ENCODE measurements around the gene MPPED2.

Gene MPPED2

GRCh38 chr11:30508594-30508993 is 77.6 kb downstream of the MPPED2 start:
- TF ChIP-seq, protein P1, sequence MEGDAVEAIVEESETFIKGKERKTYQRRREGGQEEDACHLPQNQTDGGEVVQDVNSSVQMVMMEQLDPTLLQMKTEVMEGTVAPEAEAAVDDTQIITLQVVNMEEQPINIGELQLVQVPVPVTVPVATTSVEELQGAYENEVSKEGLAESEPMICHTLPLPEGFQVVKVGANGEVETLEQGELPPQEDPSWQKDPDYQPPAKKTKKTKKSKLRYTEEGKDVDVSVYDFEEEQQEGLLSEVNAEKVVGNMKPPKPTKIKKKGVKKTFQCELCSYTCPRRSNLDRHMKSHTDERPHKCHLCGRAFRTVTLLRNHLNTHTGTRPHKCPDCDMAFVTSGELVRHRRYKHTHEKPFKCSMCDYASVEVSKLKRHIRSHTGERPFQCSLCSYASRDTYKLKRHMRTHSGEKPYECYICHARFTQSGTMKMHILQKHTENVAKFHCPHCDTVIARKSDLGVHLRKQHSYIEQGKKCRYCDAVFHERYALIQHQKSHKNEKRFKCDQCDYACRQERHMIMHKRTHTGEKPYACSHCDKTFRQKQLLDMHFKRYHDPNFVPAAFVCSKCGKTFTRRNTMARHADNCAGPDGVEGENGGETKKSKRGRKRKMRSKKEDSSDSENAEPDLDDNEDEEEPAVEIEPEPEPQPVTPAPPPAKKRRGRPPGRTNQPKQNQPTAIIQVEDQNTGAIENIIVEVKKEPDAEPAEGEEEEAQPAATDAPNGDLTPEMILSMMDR (IDR thresholded peaks at IDR 0.05; ENCODE audit: low read depth, low read length, missing control alignments) = no peak
- in situ Hi-C loops (cut with HindIII; ENCODE audit: low sequenced_read_pairs) = no loop called here
- H3K4me3 ChIP-seq (ENCODE audit: low read depth, low read length) = no peak overlapping the region
- DNase-seq (ENCODE audit: low read depth) = no peak

- DNase-seq (ENCODE audit: low read depth) = no peak
- in situ Hi-C loops (cut with HindIII; ENCODE audit: low sequenced_read_pairs) = no loop called here
- TF ChIP-seq, protein P1 (IDR thresholded peaks at IDR 0.05; ENCODE audit: low read depth, low read length, missing control alignments) = no peak
- H3K4me3 ChIP-seq (ENCODE audit: low read depth, low read length) = no peak overlapping the region
Measured at GRCh38 chr11:30505603-30506002, 80.5 kb downstream of the MPPED2 start.

- no peak overlapping the region for H3K4me3 ChIP-seq (ENCODE audit: low read depth, low read length)
- TF ChIP-seq, protein P1 (IDR thresholded peaks at IDR 0.05; ENCODE audit: low read depth, low read length, missing control alignments) = no peak
- in situ Hi-C loops (cut with HindIII; ENCODE audit: low sequenced_read_pairs) = no loop called here
- DNase-seq (ENCODE audit: low read depth) = no peak
Measured at GRCh38 chr11:30504468-30504867, 81.7 kb downstream of the MPPED2 start.

GRCh38 chr11:30503156-30503555 is 83.0 kb downstream of the MPPED2 start:
- in situ Hi-C loops (cut with HindIII; ENCODE audit: low sequenced_read_pairs) = no loop called here

GRCh38 chr11:30502305-30502704 is 83.8 kb downstream of the MPPED2 start:
- in situ Hi-C loops (cut with HindIII; ENCODE audit: low sequenced_read_pairs) = no loop called here
- TF ChIP-seq, protein P1 (IDR thresholded peaks at IDR 0.05; ENCODE audit: low read depth, low read length, missing control alignments) = no peak
- H3K4me3 ChIP-seq (ENCODE audit: low read depth, low read length) = no peak overlapping the region
- no peak for DNase-seq (ENCODE audit: low read depth)

More at GRCh38 chr11:30503156-30503555, 83.0 kb downstream of the MPPED2 start:
- DNase-seq (ENCODE audit: low read depth) = no peak
- TF ChIP-seq, protein P1 (IDR thresholded peaks at IDR 0.05; ENCODE audit: low read depth, low read length, missing control alignments) = no peak
- no peak overlapping the region for H3K4me3 ChIP-seq (ENCODE audit: low read depth, low read length)

GRCh38 chr11:30501744-30502143 is 84.4 kb downstream of the MPPED2 start:
- no peak overlapping the region for H3K4me3 ChIP-seq (ENCODE audit: low read depth, low read length)
- no peak for DNase-seq (ENCODE audit: low read depth)
- TF ChIP-seq, protein P1 (IDR thresholded peaks at IDR 0.05; ENCODE audit: low read depth, low read length, missing control alignments) = no peak
- in situ Hi-C loops (cut with HindIII; ENCODE audit: low sequenced_read_pairs) = no loop called here

- H3K4me3 ChIP-seq (ENCODE audit: low read depth, low read length) = no peak overlapping the region
- DNase-seq (ENCODE audit: low read depth) = no peak
- in situ Hi-C loops (cut with HindIII; ENCODE audit: low sequenced_read_pairs) = no loop called here
- TF ChIP-seq, protein P1 (IDR thresholded peaks at IDR 0.05; ENCODE audit: low read depth, low read length, missing control alignments) = no peak
Measured at GRCh38 chr11:30499940-30500339, 86.2 kb downstream of the MPPED2 start.

Data from astrocyte of the cerebellum (primary cell).